Spleen (tissue), 11 donors: Measurements from ENCODE around the gene EYA2. TPM values are rescaled to one million over a fixed set of nuclear protein-coding genes. Genes with fewer than 3 reads are reported as not detected.

Source experiments
- DNase-seq: peaks from one replicate; pipeline ENCODE4 v3.0.0-alpha.2; 2020
- H3K27ac ChIP-seq, 8 donors: fragments of 200-600 bp; sonication (generic) in 7 of 8; 1 replicate in 4 of 8; 2 replicates in 4 of 8; pipeline versions ENCODE4 v1.5.0 to v1.8.0; 2016 to 2021; ENCODE audit warnings: inconsistent platforms in 4 of 8, mild to moderate bottlenecking in 4 of 8, moderate library complexity in 1 of 8
- H3K27me3 ChIP-seq, 7 donors: fragments of 200-600 bp; sonication (generic) in 6 of 7; replicated peaks in 1 of 7; 1 replicate in 4 of 7; 2 replicates in 3 of 7; pipeline versions ENCODE4 v1.5.0 to v1.8.0; 2016 to 2021; ENCODE audit warnings: inconsistent platforms in 3 of 7, mild to moderate bottlenecking in 1 of 7
- H3K36me3 ChIP-seq, 6 donors: fragments of 200-600 bp; sonication (generic) in 5 of 6; 1 replicate in 4 of 6; 2 replicates in 2 of 6; pipeline versions ENCODE4 v1.5.0 to v1.8.0; 2016 to 2021; ENCODE audit warnings: inconsistent platforms in 2 of 6
- H3K4me1 ChIP-seq, 6 donors: fragments of 200-600 bp; sonication (generic) in 5 of 6; 1 replicate in 3 of 6; 2 replicates in 3 of 6; pipeline versions ENCODE4 v1.5.0 to v1.8.0; 2016 to 2021; ENCODE audit warnings: inconsistent platforms in 3 of 6
- H3K4me3 ChIP-seq, 8 donors: fragments of 200-600 bp; sonication (generic) in 7 of 8; 1 replicate in 4 of 8; 2 replicates in 4 of 8; pipeline versions ENCODE4 v1.5.0 to v1.8.0; 2016 to 2021; ENCODE audit warnings: inconsistent platforms in 4 of 8, mild to moderate bottlenecking in 4 of 8, moderate library complexity in 2 of 8
- H3K9me3 ChIP-seq, 8 donors: fragments of 200-600 bp; sonication (generic) in 7 of 8; 1 replicate in 4 of 8; 2 replicates in 4 of 8; pipeline versions ENCODE4 v1.5.0 to v1.8.0; 2016 to 2021; ENCODE audit warnings: inconsistent platforms in 4 of 8
- POLR2A ChIP-seq, 3 donors: fragments of 450-650 bp; IDR thresholded peaks; one replicate each; pipeline ENCODE4 v1.5.1; 2017; ENCODE audit warnings: antibody characterized with exemption in 3 of 3, mild to moderate bottlenecking in 1 of 3
- POLR2AphosphoS5 ChIP-seq, 3 donors: sonication (generic); formaldehyde crosslinking; IDR thresholded peaks; one replicate each; pipeline ENCODE4 v1.5.1; 2017; ENCODE audit warnings: antibody characterized with exemption in 3 of 3
- WGBS, 5 donors: extraction: QIAGEN DNeasy Blood & Tissue Kit in 3 of 5; methylation state at CpG; one replicate each; pipeline versions ENCODE4 v1.1.5 to v1.1.7; 2013 to 2018; 5-methylcytosine and 5-hydroxymethylcytosine counted together
- intact Hi-C: fragments of 100-400 bp; cut with DNase I; formaldehyde crosslinking; loops from one replicate; pipeline ENCODE4 v1.15.0; 2023; ENCODE audit warnings: low total_unique reads
- polyA plus RNA-seq, 3 donors: library from polyadenylated mRNA; stranded (reverse); fragments of 200-250 nt; gene quantifications; one replicate each; pipeline ENCODE4 v1.2.1, GENCODE V29; 2013
- total RNA-seq, 7 donors: library from RNA; depleted of rRNA in 3 of 7; stranded (reverse); fragments of >200 nt in 3 of 7; fragmentation: NEBNext Ultra II Directional in 4 of 7; extraction: Animal tissue kit (Norgen Biotek cat#: 25700) in 4 of 7; gene quantifications; one replicate each; pipeline versions ENCODE4 v1.1.0 to v1.2.1, GENCODE V29; 2016 to 2021
- TF ChIP-seq, protein P1 (sequence below), 11 experiments: fragments of 200-600 bp in 7 of 11; fragments of 450-650 bp in 4 of 11; sonication (generic) in 4 of 11; IDR thresholded peaks in 8 of 11; conservative IDR thresholded peaks in 3 of 11; 1 replicate in 7 of 11; 2 replicates in 4 of 11; pipeline versions ENCODE4 v1.4.0 to v1.8.0; 2016 to 2021; ENCODE audit warnings: antibody characterized with exemption in 11 of 11, inconsistent platforms in 4 of 11, mild to moderate bottlenecking in 1 of 11
- donor health status: healthy with polysubstance abuse.
- donor health status: DM: no; HTN: no; CAD: no; lungs with moderate emphysema.
- donor health status: DM: no; HTN: no; CAD: no.
- donor health status: Bipolar disorder and iron deficiency.
- donor health status: healthy.
- donor health status: DM: no; HTN: no; CAD: no.
- donor health status: DM: yes; HTN: yes; CAD: no.

EYA2 gene
- total and polyA plus RNA-seq, 10 donors: 0.26 to 0.76 (median 0.51) TPM; not detected in 1

DNA sequence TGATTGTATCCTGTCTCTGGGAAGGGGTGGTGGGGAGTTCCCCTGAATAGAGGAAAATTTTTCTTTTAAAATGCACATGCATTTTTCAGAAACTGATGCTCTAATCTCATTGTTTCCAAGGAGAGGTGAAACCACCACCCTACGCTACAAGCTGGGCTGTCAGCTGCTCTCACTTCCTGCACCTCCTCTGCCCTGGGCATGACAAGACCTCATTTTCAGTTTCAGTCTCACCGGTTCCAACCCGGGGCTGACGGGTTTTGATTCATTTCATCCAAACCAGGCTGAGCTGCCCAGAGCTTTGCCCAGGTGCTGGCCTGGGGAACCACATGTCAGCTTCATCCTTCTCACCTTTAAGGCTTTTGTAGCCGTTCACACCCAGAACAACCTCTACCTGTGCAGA lies 99.7 kb downstream of the EYA2 start:
- Histone ChIP-seq H3K4me3 (peak overlapping the region in 1 of 8 donors; percentile 45), H3K9me3 (no peaks in the 10 kb centered on the region), H3K27me3 (peaks cover 0 to 36% (median 0%) of the 10 kb centered on the region in 7 donors), H3K36me3 (no peaks in the 10 kb centered on the region), H3K27ac (no peak overlapping the region), H3K4me1 (peaks cover 0 to 10% (median 0%) of the 10 kb centered on the region in 6 donors)
- intact Hi-C loops: no loop called here
- peak; percentile 71 for DNase-seq
- no peak for TF ChIP-seq POLR2A (IDR thresholded peaks at IDR 0.05)
- TF ChIP-seq, protein P1, sequence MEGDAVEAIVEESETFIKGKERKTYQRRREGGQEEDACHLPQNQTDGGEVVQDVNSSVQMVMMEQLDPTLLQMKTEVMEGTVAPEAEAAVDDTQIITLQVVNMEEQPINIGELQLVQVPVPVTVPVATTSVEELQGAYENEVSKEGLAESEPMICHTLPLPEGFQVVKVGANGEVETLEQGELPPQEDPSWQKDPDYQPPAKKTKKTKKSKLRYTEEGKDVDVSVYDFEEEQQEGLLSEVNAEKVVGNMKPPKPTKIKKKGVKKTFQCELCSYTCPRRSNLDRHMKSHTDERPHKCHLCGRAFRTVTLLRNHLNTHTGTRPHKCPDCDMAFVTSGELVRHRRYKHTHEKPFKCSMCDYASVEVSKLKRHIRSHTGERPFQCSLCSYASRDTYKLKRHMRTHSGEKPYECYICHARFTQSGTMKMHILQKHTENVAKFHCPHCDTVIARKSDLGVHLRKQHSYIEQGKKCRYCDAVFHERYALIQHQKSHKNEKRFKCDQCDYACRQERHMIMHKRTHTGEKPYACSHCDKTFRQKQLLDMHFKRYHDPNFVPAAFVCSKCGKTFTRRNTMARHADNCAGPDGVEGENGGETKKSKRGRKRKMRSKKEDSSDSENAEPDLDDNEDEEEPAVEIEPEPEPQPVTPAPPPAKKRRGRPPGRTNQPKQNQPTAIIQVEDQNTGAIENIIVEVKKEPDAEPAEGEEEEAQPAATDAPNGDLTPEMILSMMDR (IDR thresholded peaks at IDR 0.05 in 8 of 11, conservative IDR thresholded peaks at IDR 0.05 in 3 of 11): no peak
- TF ChIP-seq POLR2AphosphoS5 (IDR thresholded peaks at IDR 0.05): no peak
- 18 to 29% (median 23%) methylated on average over 5 of the region's 5 CpGs for WGBS, 5 donors

DNA sequence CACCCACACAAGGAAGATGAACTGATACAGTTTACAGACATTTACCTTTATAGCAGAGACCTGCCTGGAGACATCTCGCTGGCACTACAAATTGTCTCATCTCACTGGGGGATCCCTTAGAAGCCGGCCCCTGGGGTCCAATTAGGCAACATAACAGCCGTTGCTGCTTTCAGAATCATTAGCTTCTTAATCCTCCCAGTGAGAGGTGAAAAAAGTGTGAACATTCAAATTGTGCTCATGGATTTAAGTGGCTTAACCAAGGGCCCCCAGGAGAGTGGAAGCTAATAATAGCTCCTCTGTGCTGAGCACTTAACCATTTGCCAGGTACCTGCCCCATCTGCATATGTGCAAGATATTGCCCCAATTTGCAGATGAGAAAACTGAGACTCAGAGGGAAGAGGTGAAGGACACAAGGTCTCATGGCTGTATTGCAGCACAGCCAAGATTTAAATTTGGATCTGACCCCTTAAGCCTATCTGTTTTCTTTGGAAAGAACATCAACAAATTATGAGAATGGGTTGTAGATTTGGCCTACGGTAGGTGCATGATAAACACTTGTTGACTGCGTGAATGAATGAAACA lies 101.0 kb downstream of the EYA2 start:
- TF ChIP-seq POLR2AphosphoS5 (IDR thresholded peaks at IDR 0.05) (no peak), POLR2A (IDR thresholded peaks at IDR 0.05) (no peak)
- TF ChIP-seq, protein P1 (IDR thresholded peaks at IDR 0.05 in 8 of 11, conservative IDR thresholded peaks at IDR 0.05 in 3 of 11): no peak
- Histone ChIP-seq H3K9me3 (no peaks in the 10 kb centered on the region), H3K27ac (no peak overlapping the region), H3K4me3 (no peak overlapping the region), H3K4me1 (peaks cover 0 to 10% (median 0%) of the 10 kb centered on the region in 6 donors), H3K27me3 (peaks cover 0 to 30% (median 0%) of the 10 kb centered on the region in 7 donors), H3K36me3 (no peaks in the 10 kb centered on the region)
- DNase-seq: peak; percentile 6
- 53 to 66% (median 63%) methylated on average over 5 of the region's 5 CpGs for WGBS, 5 donors
- intact Hi-C loops: no loop called here

DNA sequence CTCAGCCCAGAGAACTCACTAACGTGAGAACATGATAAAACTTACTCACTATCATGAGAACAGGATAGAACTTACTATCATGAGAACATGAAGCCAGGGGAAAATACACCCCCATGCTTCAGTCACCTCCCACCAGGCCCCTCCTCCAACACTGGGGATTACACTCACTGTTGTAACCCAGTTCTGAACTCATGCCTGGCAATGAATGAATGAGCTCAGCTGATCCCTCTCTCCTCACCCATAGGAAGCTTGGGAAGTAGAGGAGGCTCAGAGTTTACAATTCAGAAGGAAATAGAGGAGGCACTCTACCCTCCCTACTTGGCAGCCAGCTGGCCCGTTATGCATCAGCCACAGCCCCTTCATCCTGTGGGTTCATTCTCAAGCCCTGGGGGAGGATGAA lies 102.5 kb downstream of the EYA2 start:
- WGBS, 5 donors: 49 to 77% (median 63%) methylated on average over 2 of the region's 2 CpGs
- no peaks in the 10 kb centered on the region for H3K9me3 ChIP-seq
- H3K4me1 ChIP-seq: peaks cover 0 to 10% (median 0%) of the 10 kb centered on the region in 6 donors
- DNase-seq: no peak
- intact Hi-C loops: no loop called here
- H3K4me3 ChIP-seq: no peak overlapping the region
- TF ChIP-seq, protein P1 (IDR thresholded peaks at IDR 0.05 in 8 of 11, conservative IDR thresholded peaks at IDR 0.05 in 3 of 11): no peak
- H3K27ac ChIP-seq: no peak overlapping the region
- peaks cover 0 to 30% (median 0%) of the 10 kb centered on the region in 7 donors for H3K27me3 ChIP-seq
- no peaks in the 10 kb centered on the region for H3K36me3 ChIP-seq

DNA sequence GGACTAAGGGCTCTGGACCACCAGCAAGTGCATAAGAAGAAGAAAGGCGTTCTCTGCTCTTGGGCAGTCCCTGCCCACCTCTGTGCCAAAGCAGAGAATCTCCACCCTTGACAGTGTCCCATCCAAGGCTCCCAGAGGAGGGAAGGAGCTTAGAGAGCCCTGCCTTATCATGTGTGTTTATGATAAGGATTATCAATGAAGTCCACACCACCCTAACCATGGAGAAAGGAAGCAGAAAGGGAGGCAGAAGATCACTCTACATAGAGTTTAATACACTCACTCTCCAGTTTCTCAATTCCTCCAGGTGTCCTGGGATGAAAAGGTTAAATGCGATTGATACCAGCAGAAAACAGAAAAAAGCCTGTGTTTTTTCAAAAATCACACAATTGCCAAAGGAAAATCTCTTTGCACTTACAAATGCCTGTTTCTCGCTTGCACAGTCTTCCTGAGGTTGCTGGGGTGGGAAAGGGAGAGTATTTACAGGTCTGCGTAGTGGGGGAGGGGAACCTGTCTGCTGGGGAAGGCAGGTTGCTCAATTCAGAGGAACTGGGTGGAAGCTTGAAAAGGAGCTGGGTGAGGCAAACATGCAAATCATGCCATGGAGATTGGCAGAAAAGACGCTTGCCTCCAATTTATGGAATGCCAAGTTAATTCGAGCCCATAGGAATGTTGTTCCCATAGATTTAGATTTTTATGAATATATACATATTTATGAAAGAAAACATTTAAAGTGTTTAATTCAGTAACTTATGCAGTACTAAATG lies 104.0 kb downstream of the EYA2 start:
- peak; percentile 6 for DNase-seq
- Histone ChIP-seq H3K27ac (no peak overlapping the region), H3K9me3 (no peaks in the 10 kb centered on the region), H3K36me3 (no peaks in the 10 kb centered on the region), H3K4me1 (peaks cover 0 to 10% (median 0%) of the 10 kb centered on the region in 6 donors), H3K4me3 (no peak overlapping the region), H3K27me3 (peaks cover 0 to 34% (median 5%) of the 10 kb centered on the region in 7 donors)
- intact Hi-C loops: no loop called here
- WGBS, 5 donors: 40 to 47% (median 40%) methylated on average over 6 of the region's 6 CpGs
- TF ChIP-seq, protein P1 (IDR thresholded peaks at IDR 0.05 in 8 of 11, conservative IDR thresholded peaks at IDR 0.05 in 3 of 11): no peak
- TF ChIP-seq POLR2AphosphoS5 (IDR thresholded peaks at IDR 0.05): no peak
- no peak for TF ChIP-seq POLR2A (IDR thresholded peaks at IDR 0.05)
